ENCODE measurements around the gene IYD.

IYD gene

DNA sequence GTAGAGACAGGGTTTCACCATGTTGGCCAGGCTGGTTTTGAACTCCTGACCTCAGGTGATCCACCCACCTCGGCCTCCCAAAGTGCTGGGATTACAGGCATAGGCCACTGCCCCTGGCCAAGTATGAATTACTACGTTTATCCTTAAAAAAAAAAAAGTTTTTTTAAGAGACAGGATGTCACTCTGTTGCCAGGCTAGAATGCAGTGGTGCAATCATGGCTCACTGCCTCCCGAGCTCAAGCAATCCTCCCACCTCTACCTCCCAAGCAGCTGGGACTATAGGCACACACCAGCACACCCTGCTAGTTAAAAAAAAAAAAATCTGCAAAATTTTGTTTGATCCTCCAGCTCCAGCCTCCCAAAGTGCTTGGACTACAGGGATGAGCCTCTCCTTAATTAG is 23.1 kb downstream of the IYD start:
- Histone ChIP-seq H3K27me3 (ENCODE audit: insufficient read depth, low read depth, severe bottlenecking) (no peaks in the 10 kb centered on the region), H3K4me3 (ENCODE audit: low read depth, low read length) (no peak overlapping the region), H3K36me3 (no peaks in the 10 kb centered on the region), H3K27ac (no peak overlapping the region), H3K9me3 (ENCODE audit: severe bottlenecking) (no peaks in the 10 kb centered on the region)
- TF ChIP-seq, protein P1, sequence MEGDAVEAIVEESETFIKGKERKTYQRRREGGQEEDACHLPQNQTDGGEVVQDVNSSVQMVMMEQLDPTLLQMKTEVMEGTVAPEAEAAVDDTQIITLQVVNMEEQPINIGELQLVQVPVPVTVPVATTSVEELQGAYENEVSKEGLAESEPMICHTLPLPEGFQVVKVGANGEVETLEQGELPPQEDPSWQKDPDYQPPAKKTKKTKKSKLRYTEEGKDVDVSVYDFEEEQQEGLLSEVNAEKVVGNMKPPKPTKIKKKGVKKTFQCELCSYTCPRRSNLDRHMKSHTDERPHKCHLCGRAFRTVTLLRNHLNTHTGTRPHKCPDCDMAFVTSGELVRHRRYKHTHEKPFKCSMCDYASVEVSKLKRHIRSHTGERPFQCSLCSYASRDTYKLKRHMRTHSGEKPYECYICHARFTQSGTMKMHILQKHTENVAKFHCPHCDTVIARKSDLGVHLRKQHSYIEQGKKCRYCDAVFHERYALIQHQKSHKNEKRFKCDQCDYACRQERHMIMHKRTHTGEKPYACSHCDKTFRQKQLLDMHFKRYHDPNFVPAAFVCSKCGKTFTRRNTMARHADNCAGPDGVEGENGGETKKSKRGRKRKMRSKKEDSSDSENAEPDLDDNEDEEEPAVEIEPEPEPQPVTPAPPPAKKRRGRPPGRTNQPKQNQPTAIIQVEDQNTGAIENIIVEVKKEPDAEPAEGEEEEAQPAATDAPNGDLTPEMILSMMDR (IDR thresholded peaks at IDR 0.05; ENCODE audit: low read depth, low read length) = no peak
- no peak for DNase-seq

GRCh38 chr6:150392452-150393220 is 23.8 kb downstream of the IYD start:
- no peak for DNase-seq
- no peak overlapping the region for H3K27ac ChIP-seq
- H3K4me3 ChIP-seq (ENCODE audit: low read depth, low read length) = no peak overlapping the region
- TF ChIP-seq, protein P1 (IDR thresholded peaks at IDR 0.05; ENCODE audit: low read depth, low read length) = no peak
- H3K36me3 ChIP-seq = no peaks in the 10 kb centered on the region
- H3K27me3 ChIP-seq (ENCODE audit: insufficient read depth, low read depth, severe bottlenecking) = no peaks in the 10 kb centered on the region
- no peaks in the 10 kb centered on the region for H3K9me3 ChIP-seq (ENCODE audit: severe bottlenecking)

DNA sequence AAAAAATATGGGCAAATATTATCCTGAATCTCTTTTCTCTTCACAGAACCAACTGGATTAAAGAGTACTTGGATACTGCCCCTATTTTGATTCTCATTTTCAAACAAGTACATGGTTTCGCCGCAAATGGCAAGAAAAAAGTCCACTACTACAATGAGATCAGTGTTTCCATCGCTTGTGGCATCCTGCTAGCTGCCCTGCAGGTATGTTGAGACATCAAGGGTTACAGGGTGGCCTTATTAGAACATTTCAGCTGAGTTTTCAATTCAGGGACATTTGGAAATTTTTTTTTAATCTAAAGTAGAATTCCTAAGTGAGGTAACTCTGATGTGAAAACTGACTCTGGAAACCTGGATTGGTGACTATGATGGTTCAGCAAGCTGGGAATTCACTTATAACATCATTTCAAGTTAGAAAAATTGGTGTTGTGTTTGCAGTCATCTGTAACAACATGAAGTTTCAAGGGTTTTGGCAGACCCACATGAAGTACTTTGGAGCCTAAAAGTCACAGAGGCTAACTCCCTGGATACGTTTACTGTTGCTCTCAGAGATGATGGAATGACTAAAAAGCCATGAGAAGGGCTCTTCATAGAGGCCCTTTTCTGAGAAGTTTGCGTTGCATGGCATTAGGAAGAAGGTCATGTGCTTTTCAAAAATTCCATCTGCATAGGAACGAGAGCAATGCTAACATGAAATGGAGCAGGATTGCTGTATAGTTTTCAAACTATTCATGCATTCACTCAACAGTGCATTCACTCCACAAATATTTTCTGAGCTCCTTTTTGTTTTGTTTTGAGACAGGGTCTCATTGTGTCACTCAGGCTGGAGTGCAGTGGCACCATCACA is 25.5 kb downstream of the IYD start:
- TF ChIP-seq, protein P1 (IDR thresholded peaks at IDR 0.05; ENCODE audit: low read depth, low read length) = no peak
- Histone ChIP-seq H3K36me3 (no peaks in the 10 kb centered on the region), H3K27me3 (ENCODE audit: insufficient read depth, low read depth, severe bottlenecking) (peaks cover 6% of the 10 kb centered on the region), H3K4me3 (ENCODE audit: low read depth, low read length) (no peak overlapping the region), H3K9me3 (ENCODE audit: severe bottlenecking) (no peaks in the 10 kb centered on the region), H3K27ac (no peak overlapping the region)
- no peak for DNase-seq

DNA sequence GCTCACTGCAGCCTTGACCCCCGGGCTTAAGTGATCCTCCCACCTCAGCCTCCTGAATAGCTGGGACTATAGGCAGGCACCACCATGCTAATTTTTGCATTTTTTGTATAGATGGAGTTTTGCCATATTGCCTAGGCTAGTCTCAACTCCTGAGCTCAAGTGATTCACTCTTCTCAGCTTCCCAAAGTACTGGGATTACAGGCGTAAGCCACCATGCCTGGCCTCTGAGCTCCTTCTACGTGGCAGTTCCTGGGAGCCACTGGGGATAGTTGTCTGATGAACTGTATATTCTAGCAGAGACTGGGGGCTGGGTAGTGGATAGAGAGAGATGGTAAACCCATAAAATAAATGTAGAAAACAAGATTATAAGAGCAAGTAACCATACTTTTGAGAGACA is 26.1 kb downstream of the IYD start:
- TF ChIP-seq, protein P1 (IDR thresholded peaks at IDR 0.05; ENCODE audit: low read depth, low read length) = no peak
- H3K9me3 ChIP-seq (ENCODE audit: severe bottlenecking) = no peaks in the 10 kb centered on the region
- no peak for DNase-seq
- no peak overlapping the region for H3K27ac ChIP-seq
- no peak overlapping the region for H3K4me3 ChIP-seq (ENCODE audit: low read depth, low read length)
- peaks cover 8% of the 10 kb centered on the region for H3K27me3 ChIP-seq (ENCODE audit: insufficient read depth, low read depth, severe bottlenecking)
- no peaks in the 10 kb centered on the region for H3K36me3 ChIP-seq

GRCh38 chr6:150395388-150396009 is 26.7 kb downstream of the IYD start:
- no peak overlapping the region for H3K4me3 ChIP-seq (ENCODE audit: low read depth, low read length)
- TF ChIP-seq, protein P1 (IDR thresholded peaks at IDR 0.05; ENCODE audit: low read depth, low read length) = peak; percentile 67
- H3K27me3 ChIP-seq (ENCODE audit: insufficient read depth, low read depth, severe bottlenecking) = peaks cover 10% of the 10 kb centered on the region
- H3K9me3 ChIP-seq (ENCODE audit: severe bottlenecking) = no peaks in the 10 kb centered on the region
- no peaks in the 10 kb centered on the region for H3K36me3 ChIP-seq
- DNase-seq = peak; percentile 65
- H3K27ac ChIP-seq = no peak overlapping the region

All from WERI-Rb-1 (cell line).